Erythroblast (primary cell): Measurements from ENCODE around the gene GRIPAP1.

Experiments used
- GATA1 ChIP-seq: IDR thresholded peaks from 2 replicates; pipeline ENCODE4 v1.6.1; 2011; ENCODE audit warnings: low read depth, mild to moderate bottlenecking, control low read depth, low read length, moderate library complexity
- POLR2A ChIP-seq: IDR thresholded peaks from 2 replicates; pipeline ENCODE4 v1.6.1; 2011; ENCODE audit warnings: mild to moderate bottlenecking, low read length

DNA sequence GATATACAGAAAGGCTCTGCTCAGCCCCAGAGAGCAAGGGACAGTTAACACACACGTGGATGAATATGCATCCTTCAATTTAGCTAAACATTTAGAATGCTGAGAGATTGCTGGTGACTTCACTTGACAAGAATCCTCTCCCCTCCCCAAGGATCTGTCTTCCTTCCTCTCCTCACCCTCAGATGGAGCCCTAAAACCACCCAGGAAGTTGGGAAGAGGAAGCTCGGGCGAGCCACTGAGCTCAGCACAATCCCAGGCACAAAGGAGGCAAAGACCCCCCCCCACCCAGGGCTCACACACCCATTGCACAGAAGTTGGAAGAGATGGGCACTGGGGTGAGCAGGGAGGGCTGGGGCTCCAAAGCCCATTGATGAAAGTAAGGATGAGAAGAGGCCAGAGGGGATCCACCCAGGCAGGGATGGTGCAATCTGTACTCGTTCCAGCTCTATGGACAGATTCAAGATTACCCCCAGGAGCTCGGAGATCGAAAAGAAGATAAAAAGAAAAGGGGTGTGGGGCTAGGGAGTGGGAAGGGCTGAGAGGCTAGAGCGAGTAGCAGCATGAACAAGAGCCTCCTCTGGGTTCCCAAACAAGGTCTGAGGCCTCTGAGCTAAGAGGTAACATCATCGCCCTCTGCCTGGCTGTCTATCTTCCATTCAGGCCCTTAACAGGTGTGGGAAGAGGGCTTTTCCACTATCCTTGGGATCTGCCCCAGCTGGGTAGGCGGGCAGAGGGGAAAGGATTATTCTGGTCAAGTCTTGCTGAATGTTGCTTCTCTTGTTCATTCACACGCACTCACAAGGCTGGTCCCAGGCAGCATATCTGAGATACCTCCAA is 39.9 kb upstream of the GRIPAP1 start:
- no peak for TF ChIP-seq POLR2A
- TF ChIP-seq GATA1 = no peak
